Measurements from ENCODE around the gene CNGB1.

Gene CNGB1

GRCh38 chr16:57904101-57904500, 66.8 kb downstream of the CNGB1 start:
- Histone ChIP-seq H3K4me2 (ENCODE audit: low read depth, low read length, poor library complexity, severe bottlenecking) (no peak overlapping the region), H3K27ac (ENCODE audit: low read depth, low read length) (no peak overlapping the region), H2AFZ (ENCODE audit: low read depth, low read length, severe bottlenecking) (no peak overlapping the region), H3K9me2 (replicated peaks; ENCODE audit: insufficient read depth, low read length) (no peaks in the 10 kb centered on the region), H3K9me3 (ENCODE audit: insufficient read depth, low read length) (no peaks in the 10 kb centered on the region), H4K20me1 (ENCODE audit: low read depth, low read length) (no peaks in the 10 kb centered on the region), H3F3A (ENCODE audit: insufficient read depth) (no peaks in the 10 kb centered on the region), H3K9ac (ENCODE audit: low read length) (no peak overlapping the region), H3K79me2 (ENCODE audit: insufficient read depth, low read length) (no peaks in the 10 kb centered on the region), H3K4me3 (ENCODE audit: insufficient read depth, low read length, poor library complexity, severe bottlenecking) (no peak overlapping the region), H3K36me3 (ENCODE audit: low read length) (no peaks in the 10 kb centered on the region), H3K27me3 (ENCODE audit: low read length) (no peaks in the 10 kb centered on the region)
- TF ChIP-seq CTCF (IDR thresholded peaks at IDR 0.05; ENCODE audit: insufficient read depth, low read length, poor library complexity, severe bottlenecking) (no peak), EZH2phosphoT487 (conservative IDR thresholded peaks at IDR 0.05; ENCODE audit: low read length) (no peak)

GRCh38 chr16:57903656-57904055, 67.3 kb downstream of the CNGB1 start:
- TF ChIP-seq CTCF (IDR thresholded peaks at IDR 0.05; ENCODE audit: insufficient read depth, low read length, poor library complexity, severe bottlenecking), result no peak
- no peak for TF ChIP-seq EZH2phosphoT487 (conservative IDR thresholded peaks at IDR 0.05; ENCODE audit: low read length)
- Histone ChIP-seq H3K36me3 (ENCODE audit: low read length) (no peaks in the 10 kb centered on the region), H3K4me3 (ENCODE audit: insufficient read depth, low read length, poor library complexity, severe bottlenecking) (no peak overlapping the region), H2AFZ (ENCODE audit: low read depth, low read length, severe bottlenecking) (no peak overlapping the region), H3K79me2 (ENCODE audit: insufficient read depth, low read length) (no peaks in the 10 kb centered on the region), H3K27me3 (ENCODE audit: low read length) (no peaks in the 10 kb centered on the region), H3K9ac (ENCODE audit: low read length) (no peak overlapping the region), H4K20me1 (ENCODE audit: low read depth, low read length) (no peaks in the 10 kb centered on the region), H3K27ac (ENCODE audit: low read depth, low read length) (no peak overlapping the region), H3F3A (ENCODE audit: insufficient read depth) (no peaks in the 10 kb centered on the region), H3K4me2 (ENCODE audit: low read depth, low read length, poor library complexity, severe bottlenecking) (no peak overlapping the region), H3K9me3 (ENCODE audit: insufficient read depth, low read length) (no peaks in the 10 kb centered on the region), H3K9me2 (replicated peaks; ENCODE audit: insufficient read depth, low read length) (no peaks in the 10 kb centered on the region)

GRCh38 chr16:57901480-57902069, 69.4 kb downstream of the CNGB1 start:
- Histone ChIP-seq H2AFZ (ENCODE audit: low read depth, low read length, severe bottlenecking) (no peak overlapping the region), H3K9me3 (ENCODE audit: insufficient read depth, low read length) (no peaks in the 10 kb centered on the region), H3K79me2 (ENCODE audit: insufficient read depth, low read length) (no peaks in the 10 kb centered on the region), H3K9ac (ENCODE audit: low read length) (no peak overlapping the region), H3F3A (ENCODE audit: insufficient read depth) (no peaks in the 10 kb centered on the region), H4K20me1 (ENCODE audit: low read depth, low read length) (no peaks in the 10 kb centered on the region), H3K27ac (ENCODE audit: low read depth, low read length) (no peak overlapping the region), H3K36me3 (ENCODE audit: low read length) (no peaks in the 10 kb centered on the region), H3K27me3 (ENCODE audit: low read length) (no peaks in the 10 kb centered on the region), H3K4me3 (ENCODE audit: insufficient read depth, low read length, poor library complexity, severe bottlenecking) (no peak overlapping the region), H3K9me2 (replicated peaks; ENCODE audit: insufficient read depth, low read length) (no peaks in the 10 kb centered on the region), H3K4me2 (ENCODE audit: low read depth, low read length, poor library complexity, severe bottlenecking) (no peak overlapping the region)
- no peak for TF ChIP-seq EZH2phosphoT487 (conservative IDR thresholded peaks at IDR 0.05; ENCODE audit: low read length)
- no peak for TF ChIP-seq CTCF (IDR thresholded peaks at IDR 0.05; ENCODE audit: insufficient read depth, low read length, poor library complexity, severe bottlenecking)

All from SU-DHL-6 (cell line).